ENCODE data around the gene ARMC6.

ARMC6 gene

DNA sequence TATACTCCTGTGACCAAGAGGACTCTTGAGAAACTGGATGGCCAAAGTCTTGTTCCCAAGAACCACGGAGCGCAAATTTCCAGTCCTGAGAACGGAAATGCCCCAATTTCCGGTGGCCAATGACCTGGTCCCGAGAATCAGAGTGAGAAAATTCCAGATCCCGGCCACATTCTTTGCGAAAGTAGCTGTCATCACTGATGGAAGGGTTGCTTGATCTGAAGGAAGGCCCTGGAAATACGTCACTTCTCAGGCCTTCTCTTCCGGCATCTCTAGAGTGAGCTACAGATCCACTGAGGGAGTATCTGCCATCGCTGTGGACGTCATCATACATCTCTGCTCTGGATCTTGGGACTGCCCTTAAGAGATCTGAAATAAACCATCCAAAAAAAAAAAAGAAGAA is 7.5 kb upstream of the ARMC6 start:
- no peak for TF ChIP-seq CREB1 (IDR thresholded peaks at IDR 0.05; ENCODE audit: low read depth)
- TF ChIP-seq, protein P1, sequence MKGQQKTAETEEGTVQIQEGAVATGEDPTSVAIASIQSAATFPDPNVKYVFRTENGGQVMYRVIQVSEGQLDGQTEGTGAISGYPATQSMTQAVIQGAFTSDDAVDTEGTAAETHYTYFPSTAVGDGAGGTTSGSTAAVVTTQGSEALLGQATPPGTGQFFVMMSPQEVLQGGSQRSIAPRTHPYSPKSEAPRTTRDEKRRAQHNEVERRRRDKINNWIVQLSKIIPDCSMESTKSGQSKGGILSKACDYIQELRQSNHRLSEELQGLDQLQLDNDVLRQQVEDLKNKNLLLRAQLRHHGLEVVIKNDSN (IDR thresholded peaks at IDR 0.05), result no peak
- TF ChIP-seq EGR1 (IDR thresholded peaks at IDR 0.05), result no peak
- no peak for TF ChIP-seq NFIC (IDR thresholded peaks at IDR 0.05)
- TF ChIP-seq YY1 (IDR thresholded peaks at IDR 0.05; ENCODE audit: low read depth), result no peak
- TF ChIP-seq, protein P2, sequence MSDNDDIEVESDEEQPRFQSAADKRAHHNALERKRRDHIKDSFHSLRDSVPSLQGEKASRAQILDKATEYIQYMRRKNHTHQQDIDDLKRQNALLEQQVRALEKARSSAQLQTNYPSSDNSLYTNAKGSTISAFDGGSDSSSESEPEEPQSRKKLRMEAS (IDR thresholded peaks at IDR 0.05), result no peak
- no peak for TF ChIP-seq RAD21 (IDR thresholded peaks at IDR 0.05; ENCODE audit: low read depth)
- TF ChIP-seq, protein P3, sequence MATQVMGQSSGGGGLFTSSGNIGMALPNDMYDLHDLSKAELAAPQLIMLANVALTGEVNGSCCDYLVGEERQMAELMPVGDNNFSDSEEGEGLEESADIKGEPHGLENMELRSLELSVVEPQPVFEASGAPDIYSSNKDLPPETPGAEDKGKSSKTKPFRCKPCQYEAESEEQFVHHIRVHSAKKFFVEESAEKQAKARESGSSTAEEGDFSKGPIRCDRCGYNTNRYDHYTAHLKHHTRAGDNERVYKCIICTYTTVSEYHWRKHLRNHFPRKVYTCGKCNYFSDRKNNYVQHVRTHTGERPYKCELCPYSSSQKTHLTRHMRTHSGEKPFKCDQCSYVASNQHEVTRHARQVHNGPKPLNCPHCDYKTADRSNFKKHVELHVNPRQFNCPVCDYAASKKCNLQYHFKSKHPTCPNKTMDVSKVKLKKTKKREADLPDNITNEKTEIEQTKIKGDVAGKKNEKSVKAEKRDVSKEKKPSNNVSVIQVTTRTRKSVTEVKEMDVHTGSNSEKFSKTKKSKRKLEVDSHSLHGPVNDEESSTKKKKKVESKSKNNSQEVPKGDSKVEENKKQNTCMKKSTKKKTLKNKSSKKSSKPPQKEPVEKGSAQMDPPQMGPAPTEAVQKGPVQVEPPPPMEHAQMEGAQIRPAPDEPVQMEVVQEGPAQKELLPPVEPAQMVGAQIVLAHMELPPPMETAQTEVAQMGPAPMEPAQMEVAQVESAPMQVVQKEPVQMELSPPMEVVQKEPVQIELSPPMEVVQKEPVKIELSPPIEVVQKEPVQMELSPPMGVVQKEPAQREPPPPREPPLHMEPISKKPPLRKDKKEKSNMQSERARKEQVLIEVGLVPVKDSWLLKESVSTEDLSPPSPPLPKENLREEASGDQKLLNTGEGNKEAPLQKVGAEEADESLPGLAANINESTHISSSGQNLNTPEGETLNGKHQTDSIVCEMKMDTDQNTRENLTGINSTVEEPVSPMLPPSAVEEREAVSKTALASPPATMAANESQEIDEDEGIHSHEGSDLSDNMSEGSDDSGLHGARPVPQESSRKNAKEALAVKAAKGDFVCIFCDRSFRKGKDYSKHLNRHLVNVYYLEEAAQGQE (IDR thresholded peaks at IDR 0.05; ENCODE audit: low read depth), result no peak
- no peak for TF ChIP-seq CEBPB (IDR thresholded peaks at IDR 0.05)
- TF ChIP-seq TCF12 (IDR thresholded peaks at IDR 0.05; ENCODE audit: low read depth), result no peak
- no peak for TF ChIP-seq TAF1 (IDR thresholded peaks at IDR 0.05; ENCODE audit: low read depth)
- no peak for TF ChIP-seq ZBTB7A (IDR thresholded peaks at IDR 0.05; ENCODE audit: low read depth)
- TF ChIP-seq EP300 (IDR thresholded peaks at IDR 0.05; ENCODE audit: borderline replicate concordance), result no peak

DNA sequence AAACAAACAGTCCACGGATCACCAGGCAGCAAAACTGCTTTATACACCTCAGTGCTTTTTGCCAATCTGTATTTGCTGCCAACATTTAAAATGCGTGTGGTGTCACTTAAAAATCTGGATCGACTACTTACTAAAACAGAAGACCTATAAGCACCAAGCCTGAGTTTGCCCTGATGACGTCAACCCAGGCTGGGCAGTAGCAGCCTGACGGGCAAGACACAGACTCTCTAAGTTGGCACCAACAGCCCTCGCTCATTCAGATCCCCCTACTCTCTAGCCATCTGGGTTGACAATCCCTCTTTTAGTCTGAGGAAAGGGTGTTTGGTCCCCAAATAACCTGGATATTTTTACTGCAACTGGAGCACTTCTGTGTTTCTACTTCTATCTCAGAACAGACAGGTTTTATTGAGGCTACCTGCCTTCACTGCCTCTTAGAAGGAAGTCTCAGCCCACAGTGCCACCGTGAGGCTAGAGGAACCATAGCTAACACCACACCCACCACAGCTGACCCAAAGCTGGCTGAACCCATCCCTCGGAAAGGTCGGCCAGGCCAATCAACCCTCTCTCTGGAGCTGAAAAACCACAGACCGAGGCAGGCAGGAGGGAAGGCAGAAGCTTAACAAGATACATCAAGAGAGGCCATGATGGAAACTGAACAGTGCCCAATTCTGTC is 7.0 kb upstream of the ARMC6 start:
- TF ChIP-seq RAD21 (IDR thresholded peaks at IDR 0.05; ENCODE audit: low read depth) (no peak), FOXM1 (IDR thresholded peaks at IDR 0.05; ENCODE audit: borderline replicate concordance, low read depth) (no peak), CREB1 (IDR thresholded peaks at IDR 0.05; ENCODE audit: low read depth) (no peak), EGR1 (IDR thresholded peaks at IDR 0.05) (no peak), YY1 (IDR thresholded peaks at IDR 0.05; ENCODE audit: low read depth) (no peak), NFIC (IDR thresholded peaks at IDR 0.05) (no peak), TAF1 (IDR thresholded peaks at IDR 0.05; ENCODE audit: low read depth) (no peak)

DNA sequence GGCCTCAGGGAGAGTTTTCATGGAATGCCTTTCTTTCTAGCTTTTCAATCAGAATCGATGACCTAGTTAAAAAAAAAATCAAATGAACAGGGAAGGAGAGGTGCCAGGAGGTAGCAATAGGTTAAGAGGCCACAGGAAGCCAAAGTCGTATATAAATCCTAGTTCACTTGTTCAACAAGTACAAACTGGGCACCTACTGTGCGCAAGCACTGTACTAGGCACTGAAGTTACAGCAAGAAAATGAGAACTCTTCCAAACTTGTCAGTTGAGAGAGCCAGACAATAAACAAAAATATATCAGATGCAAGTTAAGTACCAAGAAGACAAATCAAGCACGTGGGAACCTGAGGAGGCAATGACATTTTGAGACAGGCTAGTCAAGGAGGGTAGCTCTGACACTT is 6.2 kb upstream of the ARMC6 start:
- TF ChIP-seq ZBTB7A (IDR thresholded peaks at IDR 0.05; ENCODE audit: low read depth) (no peak), EP300 (IDR thresholded peaks at IDR 0.05; ENCODE audit: borderline replicate concordance) (no peak), CEBPB (IDR thresholded peaks at IDR 0.05) (no peak), TEAD4 (IDR thresholded peaks at IDR 0.05) (no peak), CREB1 (IDR thresholded peaks at IDR 0.05; ENCODE audit: low read depth) (no peak), NFIC (IDR thresholded peaks at IDR 0.05) (no peak), EGR1 (IDR thresholded peaks at IDR 0.05) (no peak), TCF12 (IDR thresholded peaks at IDR 0.05; ENCODE audit: low read depth) (no peak), RAD21 (IDR thresholded peaks at IDR 0.05; ENCODE audit: low read depth) (no peak), YY1 (IDR thresholded peaks at IDR 0.05; ENCODE audit: low read depth) (no peak)
- TF ChIP-seq, protein P3 (IDR thresholded peaks at IDR 0.05; ENCODE audit: low read depth), result no peak
- TF ChIP-seq, protein P2 (IDR thresholded peaks at IDR 0.05), result no peak

DNA sequence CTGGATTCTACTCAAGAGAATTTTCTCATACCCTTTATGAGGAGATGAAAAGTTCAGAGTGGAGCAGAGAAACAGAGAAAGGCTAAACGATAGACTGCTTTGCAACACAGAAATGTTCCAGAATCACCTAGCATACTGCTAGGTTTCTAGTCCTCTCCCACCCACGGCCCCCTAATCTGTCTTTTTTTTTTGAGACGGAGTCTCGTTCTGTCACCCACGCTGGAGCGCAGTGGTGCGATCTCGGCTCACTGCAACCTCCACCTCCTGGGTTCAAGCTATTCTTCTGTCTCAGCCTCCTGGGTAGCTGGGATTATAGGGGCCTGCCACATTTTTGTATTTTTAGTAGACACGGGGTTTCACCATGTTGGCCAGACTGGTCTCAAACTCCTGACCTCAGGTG is 4.9 kb upstream of the ARMC6 start:
- TF ChIP-seq NFIC (IDR thresholded peaks at IDR 0.05) (no peak), CEBPB (IDR thresholded peaks at IDR 0.05) (no peak), TEAD4 (IDR thresholded peaks at IDR 0.05) (no peak), ZBTB7A (IDR thresholded peaks at IDR 0.05; ENCODE audit: low read depth) (no peak)
- TF ChIP-seq, protein P1 (IDR thresholded peaks at IDR 0.05), result no peak

DNA sequence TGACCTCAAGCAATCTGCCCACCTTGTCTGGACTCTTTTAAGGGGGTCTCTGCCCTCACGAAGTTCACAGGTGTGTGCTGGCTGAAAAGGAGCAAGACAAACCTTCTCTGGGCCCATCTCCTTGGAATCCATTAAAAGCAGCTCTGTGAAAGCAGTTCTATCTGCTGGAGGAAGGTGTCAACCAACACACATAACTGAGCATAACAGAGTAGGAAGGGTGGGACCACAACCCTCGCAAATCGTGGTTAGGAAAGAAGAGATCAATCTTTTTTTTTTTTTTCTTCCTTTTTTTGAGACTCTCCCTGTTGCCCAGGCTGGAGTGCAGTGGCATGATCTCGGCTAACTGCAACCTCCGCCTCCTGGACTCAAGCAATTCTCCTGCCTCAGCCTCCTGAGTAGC is 1.5 kb upstream of the ARMC6 start:
- TF ChIP-seq TEAD4 (IDR thresholded peaks at IDR 0.05) (no peak), EGR1 (IDR thresholded peaks at IDR 0.05) (no peak), RAD21 (IDR thresholded peaks at IDR 0.05; ENCODE audit: low read depth) (no peak), CREB1 (IDR thresholded peaks at IDR 0.05; ENCODE audit: low read depth) (no peak), ZBTB7A (IDR thresholded peaks at IDR 0.05; ENCODE audit: low read depth) (no peak), TCF12 (IDR thresholded peaks at IDR 0.05; ENCODE audit: low read depth) (no peak), FOXM1 (IDR thresholded peaks at IDR 0.05; ENCODE audit: borderline replicate concordance, low read depth) (no peak)
- TF ChIP-seq, protein P2 (IDR thresholded peaks at IDR 0.05), result no peak
